HEK293 (cell line): ENCODE data around the gene HSPB6.

Source experiments
- CTCF ChIA-PET: fragments of 350-600 bp; formaldehyde crosslinking; extraction: SDS; loops from one replicate; lab custom pipeline; 2021; ENCODE audit warnings: antibody characterized with exemption; lab: Yijun Ruan, JAX
- POLR2A ChIA-PET: fragments of 300-600 bp; formaldehyde crosslinking; extraction: SDS; loops from one replicate; lab custom pipeline; 2020; ENCODE audit warnings: antibody characterized with exemption, inconsistent platforms; lab: Yijun Ruan, JAX
- H3K27ac ChIP-seq: fragments of 200-500 bp; sonication (Bioruptor generic); 2 replicates; pipeline ENCODE4 v1.5.1; 2014; ENCODE audit warnings: low read depth, low read length, control low read depth, inconsistent platforms; ENCODE audit errors: extremely low read depth
- H3K36me3 ChIP-seq, 2 experiments: fragments of 200-500 bp in 1 of 2; sonication (Bioruptor generic) in 1 of 2; 1 replicate in 1 of 2; 2 replicates in 1 of 2; pipeline ENCODE4 v1.5.1; 2014 to 2017; ENCODE audit warnings: inconsistent platforms in 2 of 2, low read length in 2 of 2; ENCODE audit not compliant: control insufficient read depth in 2 of 2, insufficient read depth in 1 of 2
- H3K4me1 ChIP-seq: fragments of 200-500 bp; sonication (Bioruptor generic); 2 replicates; pipeline ENCODE4 v1.5.1; 2014; ENCODE audit warnings: mild to moderate bottlenecking, low read length, inconsistent platforms; ENCODE audit not compliant: control insufficient read depth, insufficient read depth
- H3K4me3 ChIP-seq: 2 replicates; pipeline ENCODE4 v1.5.1; 2011; ENCODE audit warnings: low read depth, mild to moderate bottlenecking, control low read depth, low read length, moderate library complexity
- H3K9me3 ChIP-seq: fragments of 200-500 bp; sonication (Bioruptor generic); 2 replicates; pipeline ENCODE4 v1.5.1; 2014; ENCODE audit warnings: low read depth, low read length, inconsistent platforms; ENCODE audit not compliant: control insufficient read depth, insufficient read depth
- HOXA7 ChIP-seq: sonication (generic); formaldehyde crosslinking; IDR thresholded peaks from 2 replicates; pipeline ENCODE4 v1.8.1; 2022; ENCODE audit warnings: missing genetic modification reagents, borderline replicate concordance
- MYNN ChIP-seq: fragments of 450-650 bp; formaldehyde crosslinking; IDR thresholded peaks from 2 replicates; pipeline ENCODE4 v1.5.1; 2016; ENCODE audit warnings: missing biosample characterization, missing genetic modification characterization, borderline replicate concordance
- PRDM10 ChIP-seq: fragments of 450-650 bp; formaldehyde crosslinking; IDR thresholded peaks from 2 replicates; pipeline ENCODE4 v1.5.1; 2016; ENCODE audit warnings: missing biosample characterization, missing genetic modification characterization
- SP2 ChIP-seq: fragments of 450-650 bp; formaldehyde crosslinking; IDR thresholded peaks from 2 replicates; pipeline ENCODE4 v1.5.1; 2016; ENCODE audit warnings: missing biosample characterization, missing genetic modification characterization
- ZBTB17 ChIP-seq: fragments of 450-650 bp; formaldehyde crosslinking; IDR thresholded peaks from 2 replicates; pipeline ENCODE4 v1.5.1; 2016; ENCODE audit warnings: missing biosample characterization, missing genetic modification characterization
- ZNF239 ChIP-seq: fragments of 450-650 bp; formaldehyde crosslinking; IDR thresholded peaks from 2 replicates; pipeline ENCODE4 v1.5.1; 2016; ENCODE audit warnings: missing biosample characterization, missing genetic modification characterization
- ZNF335 ChIP-seq: fragments of 450-650 bp; formaldehyde crosslinking; conservative IDR thresholded peaks from 2 replicates; pipeline ENCODE4 v1.5.1; 2016; ENCODE audit warnings: missing biosample characterization, missing genetic modification characterization
- ZNF391 ChIP-seq: fragments of 450-650 bp; formaldehyde crosslinking; IDR thresholded peaks from 2 replicates; pipeline ENCODE4 v1.5.1; 2016; ENCODE audit warnings: low read depth, missing biosample characterization, missing genetic modification characterization, borderline replicate concordance
- ZNF600 ChIP-seq: fragments of 450-650 bp; formaldehyde crosslinking; IDR thresholded peaks from 2 replicates; pipeline ENCODE4 v1.5.1; 2016; ENCODE audit warnings: missing biosample characterization, missing genetic modification characterization
- ZNF645 ChIP-seq: fragments of 450-650 bp; formaldehyde crosslinking; IDR thresholded peaks from 2 replicates; pipeline ENCODE4; 2016; ENCODE audit warnings: missing biosample characterization, missing genetic modification characterization
- ZNF664 ChIP-seq: fragments of 450-650 bp; formaldehyde crosslinking; IDR thresholded peaks from 2 replicates; pipeline ENCODE4 v1.5.1; 2016; ENCODE audit warnings: missing biosample characterization, missing genetic modification characterization

Gene HSPB6

GRCh38 chr19:35748106-35749020 is 8.5 kb downstream of the HSPB6 start, which contains the start of gene LIN37 (continued):
- TF ChIP-seq ZBTB17 (tag by site-specific recombination), result no peak

GRCh38 chr19:35746531-35746930 is 10.3 kb downstream of the HSPB6 start:
- ChIA-PET POLR2A (interaction anchor here (0.5 to 2.2 kb wide), 5 partner anchors 16 to 98 kb away, joined by 4 to 20 read pairs (median 7); partner anchors contain the start of gene COX6B1), CTCF (interaction anchor here (0.5 to 4.9 kb wide), 4 partner anchors 10 to 440 kb away, joined by 3 to 37 read pairs (median 6); no protein-coding TSS in a partner anchor)
- Histone ChIP-seq H3K27ac (peak overlapping the region; percentile 95), H3K36me3 (peaks cover 13 to 50% of the 10 kb centered on the region in 2 experiments), H3K9me3 (no peaks in the 10 kb centered on the region; the same call in none of the 2 replicates), H3K4me3 (no peak overlapping the region; the same call in 1 of the 2 replicates), H3K4me1 (peaks cover 32% of the 10 kb centered on the region)
- TF ChIP-seq SP2 (tag by site-specific recombination), result 0 out of 2 replicates have a peak, but pooled peaks have one; percentile 16
- TF ChIP-seq ZNF391 (tag by site-specific recombination), result no peak
- no peak for TF ChIP-seq ZNF664
- TF ChIP-seq ZNF600 (tag by site-specific recombination), result 0 out of 2 replicates have a peak, but pooled peaks have one; percentile 12
- TF ChIP-seq ZNF239 (tag by site-specific recombination), result no peak
- peak; percentile 47; the same call in 1 of the 2 replicates for TF ChIP-seq PRDM10 (tag by site-specific recombination)
- no peak for TF ChIP-seq MYNN

GRCh38 chr19:35746087-35746462 is 10.8 kb downstream of the HSPB6 start:
- no peak for TF ChIP-seq ZNF645
- TF ChIP-seq ZBTB17 (tag by site-specific recombination), result peak; percentile 61
- no peak for TF ChIP-seq HOXA7 (CRISPR knock-in tag)
- peak; percentile 96 for TF ChIP-seq ZNF335
- peaks cover 13 to 47% of the 10 kb centered on the region in 2 experiments for H3K36me3 ChIP-seq
- no peaks in the 10 kb centered on the region; the same call in none of the 2 replicates for H3K9me3 ChIP-seq
- CTCF ChIA-PET, result interaction anchor here (0.5 to 4.9 kb wide), 7 partner anchors 9 to 440 kb away, joined by 3 to 37 read pairs (median 5); no protein-coding TSS in a partner anchor
- peak overlapping the region; percentile 57 for H3K4me3 ChIP-seq
- peak overlapping the region; percentile 95 for H3K27ac ChIP-seq
- POLR2A ChIA-PET, result interaction anchor here (0.6 to 2.9 kb wide), 26 partner anchors 9 to 480 kb away, joined by 3 to 34 read pairs (median 6); partner anchors contain the start of genes ALKBH6, COX6B1, HAUS5 and HSPB6
- peaks cover 35% of the 10 kb centered on the region for H3K4me1 ChIP-seq
